K562 (cell line): ENCODE measurements around the gene RWDD3. TPM values are rescaled to one million over a fixed set of nuclear protein-coding genes. Genes with fewer than 3 reads are reported as not detected.

ENCODE experiments used
- ATAC-seq: fragments of 200-7000 bp; cut with Tn5 transposase; 3 replicates; pipeline ENCODE4 v1.9.1; 2020; ENCODE audit warnings: moderate library complexity
- BruUV-seq: library from RNA; stranded (reverse); fragments of 400-500 nt; replicated peaks from 2 replicates; lab custom pipeline; 2021; lab: Mats Ljungman, UMichigan
- CTCF ChIA-PET: fragments of 300-600 bp; formaldehyde crosslinking; extraction: SDS; loops from one replicate; lab custom pipeline; 2021; ENCODE audit warnings: low intra/inter-chr PET ratio; lab: Yijun Ruan, JAX
- POLR2A ChIA-PET: fragments of 300-600, 350-650 bp; sonication (Branson Sonifier 250); formaldehyde crosslinking; extraction: SDS; loops from one replicate; lab custom pipeline; 2021; ENCODE audit warnings: antibody characterized with exemption, inconsistent platforms; lab: Yijun Ruan, JAX
- DNase-seq, 4 experiments: peaks; one replicate each; pipeline versions ENCODE4 v3.0.0 to v3.0.0-alpha.2; 2011 to 2018; ENCODE audit warnings: low spot score in 3 of 4, mixed read lengths in 3 of 4; ENCODE audit errors: extremely low read depth in 1 of 4
- FAIRE-seq: peaks from 2 replicates; lab custom pipeline; 2011; peaks lifted over from hg19 to GRCh38; lab: Jason Lieb, UNC
- H2AFZ ChIP-seq: 2 replicates; pipeline ENCODE4 v1.6.0; 2011; ENCODE audit warnings: low read depth, low read length, control low read depth, inconsistent platforms
- H3K27ac ChIP-seq: fragments of 200-600 bp; 3 replicates; pipeline ENCODE4 v1.8.0; 2011; ENCODE audit warnings: low read depth, mild to moderate bottlenecking, control low read depth, inconsistent platforms, low read length, moderate library complexity, mixed read lengths; ENCODE audit errors: extremely low read depth
- H3K27me3 ChIP-seq, 2 experiments: fragments of 300-600 bp in 1 of 2; 2 replicates in 1 of 2; 3 replicates in 1 of 2; pipeline versions ENCODE4 v1.6.0 to v1.8.0; 2011; ENCODE audit warnings: inconsistent platforms in 2 of 2, low read length in 2 of 2, mild to moderate bottlenecking in 1 of 2, mixed read lengths in 1 of 2, moderate library complexity in 1 of 2; ENCODE audit not compliant: control insufficient read depth in 2 of 2, insufficient read depth in 2 of 2
- H3K36me3 ChIP-seq: fragments of 300-600 bp; 3 replicates; pipeline ENCODE4 v1.8.0; 2011; ENCODE audit warnings: mild to moderate bottlenecking, low read length, inconsistent platforms; ENCODE audit not compliant: control insufficient read depth, insufficient read depth
- H3K4me1 ChIP-seq, 2 experiments: fragments of 200-600 bp in 1 of 2; replicated peaks in 1 of 2; 2 replicates in 1 of 2; 3 replicates in 1 of 2; pipeline versions ENCODE4 v1.5.1 to v1.8.0; 2011; ENCODE audit warnings: inconsistent platforms in 2 of 2, low read length in 2 of 2, mild to moderate bottlenecking in 1 of 2, mixed read lengths in 1 of 2, moderate library complexity in 1 of 2; ENCODE audit not compliant: control insufficient read depth in 2 of 2, insufficient read depth in 2 of 2
- H3K4me2 ChIP-seq: 2 replicates; pipeline ENCODE4 v1.6.1; 2011; ENCODE audit warnings: low read length, control low read depth, inconsistent platforms, mixed read lengths; ENCODE audit not compliant: insufficient read depth
- H3K4me3 ChIP-seq: fragments of 200-600 bp; sonication (generic), shearing (Covaris generic); 2 replicates; pipeline ENCODE4 v1.5.1; 2016; ENCODE audit warnings: control low read depth, inconsistent platforms
- H3K79me2 ChIP-seq: fragments of 200-600 bp; 3 replicates; pipeline ENCODE4 v1.8.0; 2011; ENCODE audit warnings: low read length, inconsistent platforms; ENCODE audit not compliant: control insufficient read depth, insufficient read depth
- H3K9ac ChIP-seq, 2 experiments: 2 replicates each; pipeline versions ENCODE4 v1.6.0 to v1.6.1; 2011; ENCODE audit warnings: low read depth in 2 of 2, low read length in 2 of 2, control low read depth in 1 of 2, inconsistent platforms in 1 of 2, mild to moderate bottlenecking in 1 of 2, mixed read lengths in 1 of 2; ENCODE audit not compliant: insufficient read depth in 1 of 2
- H3K9me1 ChIP-seq: one replicate; pipeline ENCODE4 v1.6.0; 2011; ENCODE audit warnings: inconsistent platforms, mild to moderate bottlenecking, low read length, moderate library complexity; ENCODE audit not compliant: control insufficient read depth, insufficient read depth
- H3K9me3 ChIP-seq: replicated peaks from 2 replicates; pipeline ENCODE4 v1.5.1; 2011; ENCODE audit warnings: low read depth, low read length, inconsistent platforms; ENCODE audit not compliant: control insufficient read depth, insufficient read depth
- H4K20me1 ChIP-seq: replicated peaks from 2 replicates; pipeline ENCODE4 v1.6.1; 2011; ENCODE audit warnings: low read length, inconsistent platforms, mixed read lengths; ENCODE audit not compliant: control insufficient read depth, insufficient read depth
- EWSR1 ChIP-seq: fragments of 450-650 bp; IDR thresholded peaks from 2 replicates; pipeline ENCODE4 v1.6.1; 2018; ENCODE audit warnings: borderline replicate concordance, mild to moderate bottlenecking, low read depth, moderate library complexity; ENCODE audit not compliant: partially characterized antibody
- HNRNPL ChIP-seq: fragments of 200-400 bp; formaldehyde crosslinking; IDR thresholded peaks from 2 replicates; pipeline ENCODE4 v1.6.1; 2017; ENCODE audit warnings: low read depth, mild to moderate bottlenecking, low read length
- ILF3 ChIP-seq: fragments of 450-650 bp; IDR thresholded peaks from 2 replicates; pipeline ENCODE4 v1.6.1; 2018; ENCODE audit warnings: antibody characterized with exemption, mild to moderate bottlenecking, moderate library complexity, borderline replicate concordance
- NEUROD1 ChIP-seq: fragments of 150-350 bp; IDR thresholded peaks from 2 replicates; pipeline ENCODE4 v1.6.1; 2014; ENCODE audit warnings: borderline replicate concordance, low read length, low read depth; ENCODE audit not compliant: partially characterized antibody
- NFE2 ChIP-seq: IDR thresholded peaks from 2 replicates; pipeline ENCODE4 v1.6.1; 2014; ENCODE audit warnings: antibody characterized with exemption, low read depth
- POU5F1 ChIP-seq: fragments of 150-350 bp; IDR thresholded peaks from 2 replicates; pipeline ENCODE4 v1.6.1; 2014; ENCODE audit warnings: borderline replicate concordance, low read length, low read depth, mild to moderate bottlenecking; ENCODE audit not compliant: partially characterized antibody
- SMARCC2 ChIP-seq: fragments of 450-650 bp; IDR thresholded peaks from 2 replicates; pipeline ENCODE4 v1.6.1; 2017; ENCODE audit warnings: antibody characterized with exemption, moderate library complexity, mild to moderate bottlenecking, low read depth
- SREBF2 ChIP-seq: sonication (generic); formaldehyde crosslinking; IDR thresholded peaks from 2 replicates; pipeline ENCODE4 v1.4.0; 2020; ENCODE audit warnings: mild to moderate bottlenecking, missing genetic modification reagents
- SUPT5H ChIP-seq: fragments of 450-650 bp; IDR thresholded peaks from 2 replicates; pipeline ENCODE4 v1.6.1; 2016
- ZKSCAN3 ChIP-seq: fragments of 250-450 bp; sonication (Bioruptor Pico); IDR thresholded peaks from 2 replicates; pipeline ENCODE4 v1.4.0; 2020
- WGBS: fragments of 100-300 bp; shearing (Covaris generic); methylation state at CpG from one replicate; pipeline ENCODE4 v1.1.6; 2016; ENCODE audit warnings: low coverage, mixed read lengths; ENCODE audit not compliant: insufficient coverage; ENCODE audit errors: missing lambda C conversion rate; 5-methylcytosine and 5-hydroxymethylcytosine counted together
- in situ Hi-C: fragments of 300-500 bp; cut with MboI; formaldehyde crosslinking; loops from 4 replicates; pipeline ENCODE4 v1.15.0; 2018; ENCODE audit warnings: inconsistent platforms, mixed read lengths
- intact Hi-C: fragments of 100-400 bp; cut with micrococcal nuclease; formaldehyde crosslinking; loops from 2 replicates; pipeline ENCODE4 v1.14.2; 2022
- polyA plus RNA-seq, 8 experiments: library from polyadenylated mRNA; depleted of rRNA in 4 of 8; stranded (reverse) in 5 of 8; unstranded in 3 of 8; fragments of >200 nt; fragmentation: Nextera tagmentation in 2 of 8; fragmentation: Illumina TruSeq in 1 of 8; extraction: Ambion mirVana in 2 of 8; extraction: Trizol in 1 of 8; gene quantifications; 2 replicates each; pipeline versions ENCODE4 v1.2.1 to v1.2.3, GENCODE V29; 2011 to 2014; ENCODE audit warnings: inconsistent platforms in 1 of 8, missing spikeins in 1 of 8
- total RNA-seq, 7 experiments: library from RNA; depleted of rRNA in 6 of 7; stranded (reverse); fragments of >200 nt in 6 of 7; fragmentation: Illumina TruSeq in 2 of 7; extraction: Trizol in 2 of 7; gene quantifications; 2 replicates each; pipeline versions ENCODE4 v1.2.1 to v1.2.3, GENCODE V29; 2011 to 2021; ENCODE audit warnings: low replicate concordance in 1 of 7
- TF ChIP-seq, protein P1 (sequence below): fragments of 450-650 bp; IDR thresholded peaks from 2 replicates; pipeline ENCODE4 v1.6.1; 2014; ENCODE audit warnings: low read depth, mild to moderate bottlenecking, moderate library complexity, borderline replicate concordance
- TF ChIP-seq, protein P2 (sequence below): fragments of 450-650 bp; formaldehyde crosslinking; IDR thresholded peaks from 2 replicates; pipeline ENCODE4 v1.4.0; 2020; ENCODE audit warnings: mild to moderate bottlenecking, moderate library complexity

Gene RWDD3
- total and polyA plus RNA-seq, 9 of the 15 experiments (the other 6 are each of a cell fraction or from before 2014, with no cell fraction given), result 21.6 to 65.0 (median 34.9) TPM

- no peak for DNase-seq
- POLR2A ChIA-PET, result no interaction called here
- WGBS, result 0% methylated on average over 1 of the region's 1 CpG
- BruUV-seq, result no TSS peak
- no peaks in the 10 kb centered on the region for H3K4me1 ChIP-seq
- TF ChIP-seq NFE2 (no peak), NEUROD1 (no peak), ILF3 (no peak), SUPT5H (no peak), HNRNPL (no peak), POU5F1 (no peak), SREBF2 (CRISPR knock-in tag) (no peak), EWSR1 (no peak), ZKSCAN3 (CRISPR knock-in tag) (no peak), SMARCC2 (no peak)
- TF ChIP-seq, protein P1, sequence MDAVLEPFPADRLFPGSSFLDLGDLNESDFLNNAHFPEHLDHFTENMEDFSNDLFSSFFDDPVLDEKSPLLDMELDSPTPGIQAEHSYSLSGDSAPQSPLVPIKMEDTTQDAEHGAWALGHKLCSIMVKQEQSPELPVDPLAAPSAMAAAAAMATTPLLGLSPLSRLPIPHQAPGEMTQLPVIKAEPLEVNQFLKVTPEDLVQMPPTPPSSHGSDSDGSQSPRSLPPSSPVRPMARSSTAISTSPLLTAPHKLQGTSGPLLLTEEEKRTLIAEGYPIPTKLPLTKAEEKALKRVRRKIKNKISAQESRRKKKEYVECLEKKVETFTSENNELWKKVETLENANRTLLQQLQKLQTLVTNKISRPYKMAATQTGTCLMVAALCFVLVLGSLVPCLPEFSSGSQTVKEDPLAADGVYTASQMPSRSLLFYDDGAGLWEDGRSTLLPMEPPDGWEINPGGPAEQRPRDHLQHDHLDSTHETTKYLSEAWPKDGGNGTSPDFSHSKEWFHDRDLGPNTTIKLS, result no peak
- TF ChIP-seq, protein P2, sequence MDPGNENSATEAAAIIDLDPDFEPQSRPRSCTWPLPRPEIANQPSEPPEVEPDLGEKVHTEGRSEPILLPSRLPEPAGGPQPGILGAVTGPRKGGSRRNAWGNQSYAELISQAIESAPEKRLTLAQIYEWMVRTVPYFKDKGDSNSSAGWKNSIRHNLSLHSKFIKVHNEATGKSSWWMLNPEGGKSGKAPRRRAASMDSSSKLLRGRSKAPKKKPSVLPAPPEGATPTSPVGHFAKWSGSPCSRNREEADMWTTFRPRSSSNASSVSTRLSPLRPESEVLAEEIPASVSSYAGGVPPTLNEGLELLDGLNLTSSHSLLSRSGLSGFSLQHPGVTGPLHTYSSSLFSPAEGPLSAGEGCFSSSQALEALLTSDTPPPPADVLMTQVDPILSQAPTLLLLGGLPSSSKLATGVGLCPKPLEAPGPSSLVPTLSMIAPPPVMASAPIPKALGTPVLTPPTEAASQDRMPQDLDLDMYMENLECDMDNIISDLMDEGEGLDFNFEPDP (CRISPR knock-in tag), result no peak
- TF ChIP-seq, all 486 proteins: peak for 0
- Histone ChIP-seq H3K9me3 (no peaks in the 10 kb centered on the region), H3K9me1 (no peaks in the 10 kb centered on the region), H3K4me2 (no peak overlapping the region), H3K27ac (no peak overlapping the region), H2AFZ (no peak overlapping the region), H4K20me1 (no peaks in the 10 kb centered on the region), H3K4me3 (no peak overlapping the region), H3K27me3 (no peaks in the 10 kb centered on the region), H3K79me2 (no peaks in the 10 kb centered on the region), H3K36me3 (no peaks in the 10 kb centered on the region), H3K9ac (no peak overlapping the region)
- FAIRE-seq (no peak), ATAC-seq (no peak)
- CTCF ChIA-PET, result no interaction called here
- intact Hi-C loops (loop anchor here (10.0 kb wide), 1 partner anchor 1432 kb away; no protein-coding TSS in a partner anchor), in situ Hi-C loops (no loop called here)
These were observed 48.5 kb downstream of the RWDD3 start for GRCh38 chr1:95282518-95282895.
